Measurements from ENCODE around the gene HAP1.
"Not testable (repeated sequence)": the region's sequence is repeated elsewhere in the genome, so short reads cannot be mapped to it uniquely, and the experiment has no call there.

The HAP1 gene

GRCh38 chr17:41734139-41734948 lies at the start of gene HAP1:
HAP1 (minus strand) TSS chr17:41734643; CDS start chr17:41734634, 9 bp downstream.
- no peak for DNase-seq

GRCh38 chr17:41782142-41782541 lies 47.7 kb upstream of the HAP1 start:
- DNase-seq, result no peak

GRCh38 chr17:41781404-41782110 lies 47.1 kb upstream of the HAP1 start:
- no peak for DNase-seq

GRCh38 chr17:41779954-41780353 lies 45.5 kb upstream of the HAP1 start:
- no peak for DNase-seq

- DNase-seq, result peak; percentile 18
These were observed 43.2 kb upstream of the HAP1 start for GRCh38 chr17:41777574-41778188.

- no peak for DNase-seq
These were observed 42.7 kb upstream of the HAP1 start for GRCh38 chr17:41777157-41777573.

GRCh38 chr17:41776262-41776900 lies 41.9 kb upstream of the HAP1 start:
- DNase-seq, result not testable (repeated sequence)

- DNase-seq, result no peak
These were observed 41.2 kb upstream of the HAP1 start for GRCh38 chr17:41775394-41776226.

- DNase-seq, result no peak
These were observed 39.3 kb upstream of the HAP1 start for GRCh38 chr17:41773731-41774193.

GRCh38 chr17:41773190-41773588 lies 38.7 kb upstream of the HAP1 start:
- DNase-seq, result no peak

GRCh38 chr17:41772586-41773189 lies 38.2 kb upstream of the HAP1 start:
- no peak for DNase-seq

GRCh38 chr17:41772218-41772585 lies 37.8 kb upstream of the HAP1 start:
- DNase-seq, result no peak

GRCh38 chr17:41771389-41772206 lies 37.2 kb upstream of the HAP1 start:
- DNase-seq, result no peak

GRCh38 chr17:41769985-41770384 lies 35.5 kb upstream of the HAP1 start:
- DNase-seq, result no peak

- no peak for DNase-seq
These were observed 35.0 kb upstream of the HAP1 start for GRCh38 chr17:41769346-41769862.

- DNase-seq, result no peak
These were observed 34.3 kb upstream of the HAP1 start for GRCh38 chr17:41768682-41769288.

GRCh38 chr17:41767324-41768042 lies 33.0 kb upstream of the HAP1 start:
- no peak for DNase-seq

- no peak for DNase-seq
These were observed 31.7 kb upstream of the HAP1 start for GRCh38 chr17:41766135-41766534.

GRCh38 chr17:41763327-41763726 lies 28.9 kb upstream of the HAP1 start:
- DNase-seq, result no peak

GRCh38 chr17:41762841-41763240 lies 28.4 kb upstream of the HAP1 start:
- DNase-seq, result no peak

Data from GOT3 (cell line).